Testis (tissue), 3 donors: ENCODE results near the gene SMG9. TPM values are rescaled to one million over a fixed set of nuclear protein-coding genes. Genes with fewer than 3 reads are reported as not detected.
A peak's percentile ranks its signal among the peaks of the same experiment; 100 is the strongest.

ENCODE experiments used
- DNase-seq: peaks from one replicate; pipeline ENCODE4 v3.0.0-alpha.2; 2019
- H3K27ac ChIP-seq, 2 donors: fragments of 200-600 bp; sonication (generic); one replicate each; pipeline ENCODE4 v1.5.1; 2019
- H3K27me3 ChIP-seq: fragments of 200-600 bp; sonication (generic); one replicate; pipeline ENCODE4 v1.5.1; 2019
- H3K36me3 ChIP-seq: fragments of 200-600 bp; sonication (generic); one replicate; pipeline ENCODE4 v1.5.1; 2017; ENCODE audit warnings: low read depth; ENCODE audit errors: missing control alignments
- H3K4me1 ChIP-seq: fragments of 200-600 bp; sonication (generic); one replicate; pipeline ENCODE4 v1.5.1; 2019
- H3K4me3 ChIP-seq, 2 donors: fragments of 200-600 bp; sonication (generic); one replicate each; pipeline ENCODE4 v1.5.1; 2017 to 2019
- H3K9me3 ChIP-seq: fragments of 200-600 bp; sonication (generic); one replicate; pipeline ENCODE4 v1.5.1; 2017
- POLR2A ChIP-seq: fragments of 450-650 bp; IDR thresholded peaks from one replicate; pipeline ENCODE4 v1.6.1; 2017; ENCODE audit warnings: antibody characterized with exemption, mild to moderate bottlenecking, moderate library complexity
- WGBS, 2 donors: methylation state at CpG; one replicate each; pipeline ENCODE4 v1.1.5; 2018; 5-methylcytosine and 5-hydroxymethylcytosine counted together
- intact Hi-C: fragments of 100-400 bp; cut with DNase I; formaldehyde crosslinking; loops from one replicate; pipeline ENCODE4 v1.15.1; 2023; ENCODE audit warnings: low total_unique reads
- polyA plus RNA-seq: library from polyadenylated mRNA; stranded (reverse); fragments of 350-450 nt; fragmentation: Illumina TruSeq; extraction: RNeasy Lipid Tissue Mini Kit (QIAGEN cat#74804); gene quantifications from one replicate; pipeline ENCODE4 v1.2.3, GENCODE V29; 2014; ENCODE audit warnings: low read depth, low replicate concordance; ENCODE audit not compliant: insufficient read depth
- total RNA-seq, 2 donors: library from RNA; depleted of rRNA; stranded (reverse); fragments of >200 nt; gene quantifications; one replicate each; pipeline ENCODE4 v1.2.3, GENCODE V29; 2016
- TF ChIP-seq, protein P1 (sequence below), 3 experiments: fragments of 450-650 bp in 2 of 3; fragments of 200-600 bp in 1 of 3; sonication (generic) in 1 of 3; IDR thresholded peaks; one replicate each; pipeline ENCODE4 v1.5.1; 2016 to 2019; ENCODE audit warnings: antibody characterized with exemption in 3 of 3, mild to moderate bottlenecking in 2 of 3, moderate library complexity in 1 of 3

The SMG9 gene
- total and polyA plus RNA-seq, 3 donors from 2014 or later: 65.0 to 144 (median 76.8) TPM

DNA sequence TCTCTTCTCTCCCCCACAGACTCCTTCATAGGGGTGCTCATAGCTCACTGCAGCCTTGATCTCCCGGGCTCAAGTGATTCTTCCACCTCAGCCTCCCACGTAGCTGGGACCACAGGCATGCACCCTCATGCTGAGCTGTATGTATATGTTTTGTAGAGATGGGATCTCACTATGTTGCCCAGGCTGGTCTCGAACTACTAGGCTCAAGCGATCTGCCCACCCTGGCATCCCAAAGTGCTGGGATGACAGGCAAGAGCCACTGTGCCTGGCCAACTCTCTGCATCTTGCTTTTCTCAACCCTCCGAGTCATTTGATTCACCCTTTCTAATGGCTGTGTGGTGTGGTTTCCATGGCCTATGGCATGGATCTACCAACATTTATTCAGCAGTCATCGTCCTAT lies 49.0 kb downstream of the SMG9 start:
- TF ChIP-seq, protein P1, sequence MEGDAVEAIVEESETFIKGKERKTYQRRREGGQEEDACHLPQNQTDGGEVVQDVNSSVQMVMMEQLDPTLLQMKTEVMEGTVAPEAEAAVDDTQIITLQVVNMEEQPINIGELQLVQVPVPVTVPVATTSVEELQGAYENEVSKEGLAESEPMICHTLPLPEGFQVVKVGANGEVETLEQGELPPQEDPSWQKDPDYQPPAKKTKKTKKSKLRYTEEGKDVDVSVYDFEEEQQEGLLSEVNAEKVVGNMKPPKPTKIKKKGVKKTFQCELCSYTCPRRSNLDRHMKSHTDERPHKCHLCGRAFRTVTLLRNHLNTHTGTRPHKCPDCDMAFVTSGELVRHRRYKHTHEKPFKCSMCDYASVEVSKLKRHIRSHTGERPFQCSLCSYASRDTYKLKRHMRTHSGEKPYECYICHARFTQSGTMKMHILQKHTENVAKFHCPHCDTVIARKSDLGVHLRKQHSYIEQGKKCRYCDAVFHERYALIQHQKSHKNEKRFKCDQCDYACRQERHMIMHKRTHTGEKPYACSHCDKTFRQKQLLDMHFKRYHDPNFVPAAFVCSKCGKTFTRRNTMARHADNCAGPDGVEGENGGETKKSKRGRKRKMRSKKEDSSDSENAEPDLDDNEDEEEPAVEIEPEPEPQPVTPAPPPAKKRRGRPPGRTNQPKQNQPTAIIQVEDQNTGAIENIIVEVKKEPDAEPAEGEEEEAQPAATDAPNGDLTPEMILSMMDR (IDR thresholded peaks at IDR 0.05): no peak
- no peak for TF ChIP-seq POLR2A
- Histone ChIP-seq H3K36me3 (no peaks in the 10 kb centered on the region), H3K4me1 (no peaks in the 10 kb centered on the region), H3K4me3 (no peak overlapping the region), H3K9me3 (no peaks in the 10 kb centered on the region), H3K27me3 (no peaks in the 10 kb centered on the region), H3K27ac (no peak overlapping the region)
- 72 to 81% methylated on average over 6 of the region's 6 CpGs for WGBS, 2 donors
- no peak for DNase-seq
- intact Hi-C loops: no loop called here

DNA sequence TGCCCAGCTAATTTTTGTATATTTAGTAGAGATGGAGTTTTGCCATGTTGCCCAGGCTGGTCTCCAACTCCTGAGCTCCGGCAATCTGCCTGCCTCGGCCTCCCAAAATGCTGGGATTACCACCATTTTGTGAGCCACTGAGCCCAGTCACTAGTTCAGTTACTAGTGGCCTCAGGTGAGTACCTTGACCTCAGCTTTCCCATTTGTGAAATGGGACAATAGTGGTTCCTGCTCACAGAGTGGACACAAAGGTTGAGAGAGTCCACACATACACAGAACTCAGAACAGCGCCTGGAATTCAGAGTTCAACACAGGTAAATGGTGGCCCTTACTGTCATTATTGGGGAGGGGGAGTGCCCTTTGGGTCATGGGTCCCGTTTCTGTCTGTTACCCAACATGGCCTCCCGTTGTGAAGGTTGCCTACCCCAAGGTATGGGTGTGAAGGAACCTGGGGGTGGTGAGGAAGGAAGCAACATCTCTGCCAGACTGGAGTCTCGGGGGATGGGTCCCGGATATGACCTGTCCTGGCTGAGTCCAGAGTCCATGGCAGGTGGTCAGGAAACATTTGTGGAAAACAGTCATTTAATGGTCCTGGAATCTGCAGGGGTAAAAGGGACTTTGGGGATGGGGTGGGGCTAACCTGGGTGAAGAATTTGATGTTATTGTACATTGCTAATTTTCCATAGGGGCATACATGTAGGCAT lies 50.6 kb downstream of the SMG9 start:
- DNase-seq: no peak
- Histone ChIP-seq H3K4me1 (peaks cover 10% of the 10 kb centered on the region), H3K9me3 (no peaks in the 10 kb centered on the region), H3K27me3 (no peaks in the 10 kb centered on the region), H3K36me3 (no peaks in the 10 kb centered on the region), H3K4me3 (no peak overlapping the region), H3K27ac (no peak overlapping the region)
- TF ChIP-seq POLR2A: no peak
- TF ChIP-seq, protein P1 (IDR thresholded peaks at IDR 0.05): no peak
- intact Hi-C loops: no loop called here
- 70 to 81% methylated on average over 7 of the region's 7 CpGs for WGBS, 2 donors

DNA sequence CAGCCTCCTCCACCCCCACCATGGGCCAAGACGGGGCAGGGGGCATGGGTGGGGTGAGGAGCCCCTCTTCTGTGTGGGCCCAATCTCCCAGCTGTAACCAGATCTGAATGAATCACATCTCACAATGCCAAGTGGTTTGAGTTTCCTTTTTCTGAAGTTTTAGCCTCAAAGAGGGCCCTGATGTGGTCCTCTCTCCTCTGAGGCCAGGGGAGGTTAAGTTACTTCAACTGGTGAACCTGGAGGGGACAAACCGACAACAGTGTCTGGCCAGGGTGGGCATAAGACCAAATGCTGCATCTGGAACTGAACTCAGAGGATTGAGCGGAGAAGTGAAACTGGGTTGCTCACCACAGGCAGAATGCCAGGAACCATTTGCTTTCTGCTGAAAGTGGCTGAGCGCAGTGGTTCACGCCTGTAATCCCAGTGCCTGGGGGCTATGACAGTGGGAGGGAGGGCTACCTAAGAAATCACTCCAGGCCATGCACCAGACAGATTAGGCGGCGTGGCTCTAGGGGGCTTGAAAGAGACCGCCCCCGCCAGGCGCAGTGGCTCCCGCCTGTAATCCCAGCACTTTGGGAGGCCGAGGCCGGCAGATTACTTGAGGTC lies 54.3 kb downstream of the SMG9 start:
- WGBS, 2 donors: 42 to 78% methylated on average over 9 to 13 of the region's 13 CpGs
- intact Hi-C loops: no loop called here
- Histone ChIP-seq H3K27ac (peak overlapping the region in 1 of 2 donors; percentile 53), H3K9me3 (no peaks in the 10 kb centered on the region), H3K27me3 (no peaks in the 10 kb centered on the region), H3K4me1 (peaks cover 10% of the 10 kb centered on the region), H3K36me3 (no peaks in the 10 kb centered on the region), H3K4me3 (no peak overlapping the region)
- TF ChIP-seq POLR2A: no peak
- TF ChIP-seq, protein P1 (IDR thresholded peaks at IDR 0.05): no peak
- peak; percentile 34 for DNase-seq

DNA sequence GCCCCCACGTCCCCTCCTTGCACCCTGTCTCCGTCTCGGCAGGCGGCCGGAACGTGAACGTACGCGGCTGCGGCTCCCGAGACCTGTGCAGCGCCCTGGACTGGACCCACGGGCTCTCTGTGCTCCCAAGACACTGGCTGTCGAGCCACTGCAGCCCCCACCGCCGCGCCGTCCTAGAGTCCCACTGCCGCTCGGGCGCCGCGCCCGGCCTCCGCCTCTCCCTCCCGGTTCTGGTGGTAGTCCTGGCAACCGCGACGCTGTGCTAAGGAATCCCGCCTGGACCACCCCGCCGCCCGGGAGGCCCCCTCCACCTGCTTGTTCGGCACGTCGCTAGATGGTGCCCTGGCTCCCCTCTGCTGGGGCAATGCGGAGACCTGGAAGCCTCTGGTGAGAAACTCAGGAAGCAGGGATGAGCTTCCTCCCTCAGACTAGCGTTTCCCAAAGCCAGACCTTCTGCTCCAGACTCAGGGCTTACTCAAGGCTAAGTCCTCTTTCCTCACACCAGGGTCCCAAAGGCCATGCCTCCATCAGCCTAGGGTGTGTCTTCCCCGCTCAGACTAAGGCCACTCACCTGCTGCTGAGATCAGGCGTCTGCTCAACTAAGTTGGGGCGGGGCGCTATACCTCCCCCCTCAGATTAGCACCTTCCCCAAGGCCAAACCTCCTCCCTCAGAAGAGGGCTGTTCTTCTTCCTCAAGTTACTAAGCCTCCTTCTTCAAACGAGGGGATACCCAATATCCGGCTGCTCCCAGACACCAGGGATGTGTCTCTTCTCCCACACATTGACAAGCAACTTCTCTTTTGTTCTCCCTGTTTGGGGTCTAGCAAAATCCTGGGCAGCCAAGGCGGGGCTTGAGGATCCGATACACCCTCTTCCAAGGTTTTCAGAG lies 55.0 kb downstream of the SMG9 start:
- Histone ChIP-seq H3K27me3 (no peaks in the 10 kb centered on the region), H3K9me3 (no peaks in the 10 kb centered on the region), H3K27ac (no peak overlapping the region), H3K4me1 (peaks cover 10% of the 10 kb centered on the region), H3K4me3 (peak overlapping the region; percentile 1 to 34), H3K36me3 (no peaks in the 10 kb centered on the region)
- 11 to 35% methylated on average over 13 to 46 of the region's 46 CpGs for WGBS, 2 donors
- intact Hi-C loops: no loop called here
- DNase-seq: peak; percentile 38
- no peak for TF ChIP-seq POLR2A
- TF ChIP-seq, protein P1 (IDR thresholded peaks at IDR 0.05): no peak
